Activated CD8-positive, alpha-beta memory T cell treated with anti-CD3 and anti-CD28 coated beads for 4 hours (primary cell): ENCODE results near the gene THSD4.
"Not testable (repeated sequence)": the region's sequence is repeated elsewhere in the genome, so short reads cannot be mapped to it uniquely, and the experiment has no call there.

Experiments used
- DNase-seq, 2 donors: peaks; one replicate each; pipeline ENCODE4 v3.0.0-alpha.2; 2020; ENCODE audit warnings: low read depth in 2 of 2

THSD4 gene

DNA sequence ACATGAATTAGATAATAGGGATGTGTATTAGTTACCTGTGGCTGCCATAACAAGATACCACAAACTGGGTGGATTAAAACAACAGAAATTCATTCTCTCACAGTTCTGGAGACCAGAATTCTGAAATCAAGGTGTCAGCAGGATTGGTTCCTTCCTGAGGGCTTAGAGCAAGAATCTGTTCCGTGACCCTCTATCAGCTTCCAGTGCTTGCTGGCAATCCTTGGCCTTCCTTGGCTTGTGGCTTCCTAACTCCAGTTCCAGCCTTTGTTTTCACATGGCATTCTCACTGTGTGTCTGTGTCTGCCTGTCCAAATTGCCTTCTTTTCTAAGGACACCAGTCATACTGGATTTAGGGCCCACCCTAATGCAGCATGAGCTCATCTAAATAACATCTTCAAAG is 600.6 kb downstream of the THSD4 start:
- DNase-seq, result no peak

DNA sequence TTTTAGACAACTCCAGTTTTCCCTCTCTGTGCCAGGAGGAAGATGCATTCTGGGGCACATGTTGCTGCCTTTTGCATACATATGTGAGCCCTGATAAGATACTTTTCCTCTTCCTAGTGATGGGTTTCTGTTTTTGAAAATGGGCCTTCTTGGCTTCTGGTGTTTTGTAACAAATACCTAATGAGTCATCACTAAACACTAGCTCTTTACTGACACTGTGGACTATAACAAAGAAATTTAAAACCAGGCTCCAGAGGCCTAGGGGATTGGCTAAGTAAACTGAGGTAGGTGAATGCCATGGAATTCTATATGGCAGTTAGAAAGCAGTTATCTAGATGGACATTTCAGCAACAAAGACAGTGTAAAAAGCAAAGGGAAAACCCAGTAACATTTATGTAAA is 601.7 kb downstream of the THSD4 start:
- DNase-seq, result no peak

DNA sequence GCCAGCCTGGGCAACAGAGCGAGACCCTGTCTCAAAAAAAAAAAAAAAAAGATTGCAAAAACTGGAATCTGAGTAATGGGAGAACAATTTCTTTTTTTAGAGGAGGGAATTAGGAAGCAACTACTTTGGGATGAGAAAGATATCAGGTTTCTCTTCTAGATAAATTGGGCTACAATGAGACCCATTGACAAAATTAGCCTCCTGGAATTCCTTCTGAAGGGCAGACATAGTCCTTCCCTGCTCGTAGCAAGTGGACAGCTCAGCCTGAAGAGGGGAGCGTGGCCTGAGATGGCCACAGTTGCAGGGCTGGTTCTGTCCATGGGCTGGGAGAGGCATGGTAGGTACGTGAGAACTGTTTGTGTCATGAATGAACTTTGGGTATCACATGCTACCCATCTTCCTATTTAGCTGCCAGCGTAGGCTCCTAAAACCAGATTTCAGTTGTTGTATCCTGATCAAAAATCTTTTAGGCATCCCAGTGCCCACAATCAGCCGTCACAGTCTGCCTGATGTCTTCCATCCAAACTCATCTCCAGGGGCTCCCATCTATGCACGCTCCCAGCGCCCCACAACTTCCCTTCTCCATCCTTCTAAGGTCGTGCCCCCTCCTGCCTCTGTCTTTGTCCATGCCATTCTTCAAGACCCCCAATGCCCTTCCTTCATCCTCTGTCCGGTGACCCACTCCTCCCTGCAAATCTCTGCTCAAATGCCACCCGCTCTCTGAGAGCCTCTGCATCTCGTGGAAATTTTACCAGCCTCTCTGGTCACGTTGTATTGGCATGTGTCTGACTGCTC is 603.0 kb downstream of the THSD4 start:
- DNase-seq, result no peak

DNA sequence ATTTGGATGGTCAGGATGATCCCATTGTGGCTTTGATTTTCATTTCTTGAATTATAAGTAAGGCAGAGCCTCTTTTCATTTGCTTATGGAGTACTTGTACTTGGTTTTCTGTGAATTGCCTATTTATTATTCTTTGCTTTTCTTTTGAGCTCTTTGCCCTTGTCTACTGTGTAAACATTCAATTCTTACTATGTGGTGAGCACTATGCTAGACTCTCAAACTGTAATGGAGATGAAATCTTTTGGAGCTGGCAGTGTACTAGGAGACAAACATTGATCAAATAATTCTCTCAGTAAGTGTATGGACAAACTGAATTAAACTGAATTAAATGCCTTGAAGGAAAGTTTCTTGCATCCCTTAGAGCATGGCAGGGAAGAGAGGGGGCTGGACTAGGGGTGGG is 608.1 kb downstream of the THSD4 start:
- no peak for DNase-seq

DNA sequence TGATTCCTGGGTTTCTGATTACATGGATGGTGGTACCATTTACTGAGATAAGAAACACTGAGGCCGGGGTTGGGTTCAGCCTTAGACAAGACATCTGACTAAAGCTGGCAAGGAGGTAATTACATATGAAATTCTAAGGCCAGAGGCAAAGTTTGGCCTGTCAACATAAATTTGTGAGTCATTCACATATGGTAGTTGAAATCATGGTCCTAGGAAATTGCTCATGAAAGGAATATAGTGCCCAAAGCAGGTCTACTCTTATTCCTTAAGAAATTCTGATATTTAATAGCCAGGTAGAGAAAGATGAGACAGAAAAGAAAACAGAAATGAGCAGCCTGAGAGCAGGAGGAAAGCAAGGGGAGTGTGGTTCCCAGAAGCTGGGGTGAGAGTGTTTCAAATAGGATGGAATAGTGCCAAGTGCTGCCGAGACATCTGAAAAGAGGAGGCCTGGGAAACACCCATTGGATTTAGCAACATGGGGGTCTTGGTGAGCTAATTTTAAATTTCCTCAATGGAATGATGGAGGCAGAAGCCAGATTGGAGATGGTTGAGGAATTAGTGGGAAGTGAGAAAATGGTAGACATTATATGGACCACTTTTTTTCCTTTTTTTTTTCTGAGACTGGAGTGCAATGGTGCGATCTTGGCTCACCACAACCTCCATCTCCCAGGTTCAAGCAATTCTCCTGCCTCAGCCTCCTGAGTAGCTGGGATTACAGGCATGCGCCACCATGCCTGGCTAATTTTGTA is 610.1 kb downstream of the THSD4 start:
- not testable (repeated sequence) for DNase-seq

DNA sequence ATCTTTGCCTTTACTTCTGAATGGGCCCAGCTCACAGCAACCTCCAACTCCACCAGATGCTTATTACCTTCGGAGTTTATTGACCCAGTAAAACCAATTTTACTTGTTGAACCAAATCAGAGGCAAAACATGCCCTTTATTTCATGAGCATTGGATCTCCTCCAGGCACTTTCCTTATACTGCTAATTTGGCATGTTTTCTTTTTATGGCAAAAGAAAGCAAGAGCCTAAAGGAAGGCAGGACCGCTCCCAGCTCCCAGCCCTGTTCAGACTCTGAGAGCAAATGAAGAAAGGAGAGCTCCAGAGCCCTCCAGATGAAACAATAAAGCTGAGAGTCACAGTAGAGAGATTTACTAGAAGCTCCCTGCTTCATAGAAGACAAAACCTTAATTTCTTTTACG is 613.6 kb downstream of the THSD4 start:
- DNase-seq, result no peak

GRCh38 chr15:71729319-71729718 is 614.0 kb downstream of the THSD4 start:
- DNase-seq, result no peak

- no peak for DNase-seq
These were observed 615.2 kb downstream of the THSD4 start for GRCh38 chr15:71730277-71731144.

DNA sequence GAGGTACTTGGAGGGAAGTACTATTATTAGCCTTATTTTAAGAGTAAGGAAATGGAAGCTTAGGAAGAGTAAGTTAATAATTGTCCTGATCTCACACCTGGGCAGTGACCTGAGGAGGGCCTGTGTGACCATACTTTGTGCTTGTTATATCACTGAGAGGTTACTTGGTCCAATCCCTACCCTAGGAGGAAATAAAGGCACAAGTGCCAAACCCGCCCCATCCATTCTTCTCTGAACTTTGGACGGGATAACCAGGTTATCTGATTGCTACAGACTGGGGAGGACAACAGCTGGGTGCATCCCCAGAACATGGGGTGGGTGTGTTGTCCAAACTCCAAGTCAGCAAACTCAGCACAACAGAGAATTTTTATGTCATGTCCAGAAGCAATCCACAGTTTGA is 617.4 kb downstream of the THSD4 start:
- no peak for DNase-seq

DNA sequence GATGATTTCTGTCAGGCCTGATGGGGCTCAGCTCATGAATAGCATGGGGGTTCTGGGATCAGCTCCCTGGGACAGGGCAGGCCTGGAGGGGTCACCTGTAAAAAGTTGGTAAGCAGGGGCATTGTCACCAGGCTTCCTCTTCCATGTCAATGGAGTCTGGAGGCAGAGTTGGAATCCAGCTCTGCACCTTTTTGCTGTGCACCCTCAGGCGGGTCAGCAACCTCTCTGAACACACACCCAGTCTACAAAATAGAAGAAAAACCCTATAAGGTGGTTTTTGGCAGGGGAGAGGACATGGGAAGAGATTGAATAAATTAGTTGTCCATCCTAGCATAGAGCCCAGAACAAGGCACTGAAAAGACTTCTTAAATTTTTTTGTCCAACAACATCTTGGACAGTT is 617.9 kb downstream of the THSD4 start:
- DNase-seq, result no peak

DNA sequence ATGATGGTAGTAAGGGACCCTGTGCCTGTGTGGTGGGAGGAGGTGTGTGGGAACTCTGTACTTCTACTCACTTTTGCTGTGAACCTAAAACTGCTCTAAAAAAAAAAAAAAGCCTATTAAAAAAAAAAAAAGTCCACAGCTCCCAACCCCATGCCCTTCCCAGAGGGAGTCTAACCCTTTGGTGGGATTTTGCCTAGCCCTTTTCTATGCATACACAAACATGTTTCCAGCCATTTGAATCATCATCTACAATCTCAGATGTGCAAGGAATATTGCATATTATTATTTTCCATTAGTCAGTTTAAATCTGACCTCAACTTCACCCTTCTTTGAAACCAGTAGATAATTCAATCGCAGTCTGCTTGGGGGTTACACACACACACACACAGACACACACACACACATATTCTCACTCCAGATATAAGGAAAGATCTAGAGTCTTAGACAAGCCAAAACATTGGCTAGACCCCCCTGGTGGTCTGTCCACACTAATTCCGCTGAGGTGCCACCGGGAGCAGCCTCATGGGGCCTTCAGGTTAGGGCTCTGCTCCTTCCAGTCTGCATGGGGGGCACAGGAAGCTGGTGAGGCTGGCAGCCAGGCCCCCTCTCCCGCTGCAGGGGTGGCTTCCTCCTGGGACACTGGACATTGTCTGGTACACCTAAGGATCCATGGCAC is 619.6 kb downstream of the THSD4 start:
- no peak for DNase-seq

- no peak for DNase-seq
These were observed 620.1 kb downstream of the THSD4 start for GRCh38 chr15:71735385-71735757.

- no peak for DNase-seq
These were observed 621.1 kb downstream of the THSD4 start for GRCh38 chr15:71736286-71736947.

DNA sequence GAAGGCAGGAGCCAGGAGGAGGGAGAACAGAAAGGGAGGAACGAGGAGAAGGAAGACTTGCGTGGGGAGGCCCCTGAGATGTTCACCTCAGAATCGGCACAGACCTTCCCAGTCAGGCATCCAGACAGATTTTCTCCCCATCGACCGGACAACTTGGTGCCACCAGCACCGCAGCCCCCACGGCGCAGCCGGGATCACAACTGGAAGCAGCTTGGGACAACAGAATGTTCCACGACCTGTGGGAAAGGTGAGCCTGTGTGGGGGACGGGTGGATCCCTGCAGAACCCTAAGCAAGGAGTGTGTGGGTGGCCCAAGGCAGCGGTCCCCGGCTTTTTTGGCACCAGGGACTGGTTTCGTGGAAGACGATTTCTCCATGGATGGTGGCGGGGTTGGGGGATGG is 622.5 kb downstream of the THSD4 start:
- DNase-seq, result no peak

DNA sequence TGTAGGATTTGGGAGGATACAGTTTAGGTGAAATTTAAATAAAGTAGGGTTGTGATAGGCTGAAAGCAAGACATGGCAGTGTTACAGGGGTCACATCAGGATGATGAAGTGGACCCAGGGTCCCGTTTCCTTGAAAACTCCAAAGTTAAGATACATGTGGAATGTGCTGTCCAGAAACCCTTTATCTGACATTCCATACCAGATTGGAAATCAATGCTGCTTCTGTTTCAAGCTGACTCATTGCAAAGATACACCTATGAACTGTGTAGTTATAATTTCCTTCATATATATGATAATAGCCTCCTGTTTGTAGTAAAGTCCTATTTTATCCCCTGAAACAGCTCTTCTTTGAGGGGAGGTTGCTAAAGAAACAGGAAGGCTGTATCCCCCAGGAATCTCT is 624.1 kb downstream of the THSD4 start:
- DNase-seq, result no peak

- DNase-seq, result no peak
These were observed 627.7 kb downstream of the THSD4 start for GRCh38 chr15:71742964-71743363.

- peak in 1 of 2 donors; percentile 23 for DNase-seq
These were observed 628.7 kb downstream of the THSD4 start for GRCh38 chr15:71743861-71744382.

GRCh38 chr15:71746719-71747118 is 631.4 kb downstream of the THSD4 start:
- no peak for DNase-seq

DNA sequence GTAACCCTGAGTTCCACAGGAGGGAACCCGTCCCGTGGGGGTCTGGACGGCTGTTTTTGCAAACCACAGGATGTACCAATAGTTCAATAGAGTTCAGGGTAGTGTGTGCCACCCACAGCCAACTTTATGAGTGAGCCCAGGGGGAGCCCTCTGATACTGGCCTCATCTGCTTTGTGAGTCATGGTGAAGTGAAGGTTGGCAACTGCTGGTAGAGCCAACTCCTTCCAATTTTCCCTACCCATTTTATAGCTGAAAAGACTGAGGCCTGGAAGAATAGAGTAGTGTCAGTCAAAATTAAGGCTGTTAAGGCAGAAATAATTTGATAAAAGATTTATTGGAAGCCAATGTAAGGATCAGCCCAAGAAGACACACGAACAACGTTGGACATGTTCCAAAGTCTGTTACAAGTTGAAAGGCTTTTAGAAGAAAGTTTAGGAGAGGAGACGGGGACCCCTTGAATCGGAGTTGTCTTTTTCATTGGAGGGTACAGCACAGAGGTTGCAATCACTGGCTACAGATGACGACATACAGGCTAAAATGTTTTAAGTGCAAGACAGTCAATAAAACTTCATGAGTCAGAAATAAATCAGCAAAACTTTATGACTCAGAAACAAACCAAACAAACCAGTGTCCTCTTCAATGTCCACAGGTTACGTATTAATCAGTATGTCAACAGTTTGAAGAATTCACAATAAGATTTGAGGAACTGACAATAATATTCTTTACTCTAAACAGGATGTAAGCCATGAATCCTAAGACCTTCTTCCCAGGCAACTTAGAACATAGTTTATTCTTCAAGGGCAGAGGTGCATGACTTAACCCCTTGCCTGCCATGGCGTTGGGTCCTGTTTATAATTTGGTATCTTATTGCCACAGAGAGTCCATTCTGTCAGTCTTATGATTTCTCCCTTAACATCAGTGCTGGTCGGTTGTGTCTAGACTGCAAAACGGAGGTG is 632.1 kb downstream of the THSD4 start:
- DNase-seq, result no peak

DNA sequence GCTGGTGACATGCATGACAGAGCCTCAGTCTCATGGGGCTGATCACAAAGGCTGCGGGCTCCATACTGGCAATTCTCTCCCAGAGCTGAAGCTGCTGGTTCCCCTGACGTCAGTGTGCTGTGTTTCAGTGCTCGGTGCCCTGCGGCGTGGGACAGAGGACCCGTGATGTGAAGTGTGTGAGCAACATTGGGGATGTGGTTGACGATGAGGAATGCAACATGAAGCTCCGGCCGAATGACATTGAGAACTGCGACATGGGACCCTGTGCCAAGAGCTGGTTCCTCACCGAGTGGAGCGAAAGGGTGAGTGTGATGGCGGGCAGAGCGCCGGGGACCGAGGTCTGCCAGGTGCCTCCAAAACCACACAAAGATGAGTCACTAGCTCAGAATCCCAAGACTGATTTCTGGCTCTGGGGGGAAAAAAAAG is 633.0 kb downstream of the THSD4 start:
- DNase-seq, result no peak
